HFFc6 (cell line): ENCODE measurements around the gene TMC1. TPM values are rescaled to one million over a fixed set of nuclear protein-coding genes. Genes with fewer than 3 reads are reported as not detected.
A peak's percentile ranks its signal among the peaks of the same experiment; 100 is the strongest.

Experiments
- DNase-seq: peaks from one replicate; pipeline ENCODE4 v3.0.0-alpha.2; 2018
- H3K27ac Mint-ChIP-seq: 2 replicates; pipeline ENCODE4 v1.8.0; 2020; ENCODE audit warnings: mild to moderate bottlenecking, mixed read lengths
- H3K27me3 Mint-ChIP-seq: 2 replicates; pipeline ENCODE4 v1.8.0; 2021; ENCODE audit warnings: mild to moderate bottlenecking, moderate library complexity, mixed read lengths; ENCODE audit not compliant: insufficient read depth
- H3K36me3 Mint-ChIP-seq: 2 replicates; pipeline ENCODE4 v1.8.0; 2021; ENCODE audit warnings: low read depth, mixed read lengths
- H3K4me1 Mint-ChIP-seq: 2 replicates; pipeline ENCODE4 v1.8.0; 2020; ENCODE audit warnings: low read depth, mixed read lengths
- H3K4me3 Mint-ChIP-seq: 2 replicates; pipeline ENCODE4 v1.8.0; 2020; ENCODE audit warnings: mild to moderate bottlenecking, moderate library complexity, mixed read lengths
- H3K9me3 Mint-ChIP-seq: 2 replicates; pipeline ENCODE4 v1.8.0; 2020; ENCODE audit warnings: mild to moderate bottlenecking, mixed read lengths
- CTCF ChIP-seq: fragments of 200-600 bp; sonication (generic); IDR thresholded peaks from 2 replicates; pipeline ENCODE4 v1.5.0; 2021; ENCODE audit warnings: antibody characterized with exemption, mild to moderate bottlenecking
- total RNA-seq, 6 experiments: library from RNA; stranded (reverse); fragmentation: NEBNext Ultra II Directional; extraction: Animal tissue kit (Norgen Biotek cat#: 25700); gene quantifications; 2 replicates in 1 of 6; 3 replicates in 5 of 6; pipeline ENCODE4 v1.2.3, GENCODE V29; 2021

TMC1 gene
- total RNA-seq, 6 experiments from 2014 or later, result 0.09 to 1.1 (median 0.65) TPM

DNA sequence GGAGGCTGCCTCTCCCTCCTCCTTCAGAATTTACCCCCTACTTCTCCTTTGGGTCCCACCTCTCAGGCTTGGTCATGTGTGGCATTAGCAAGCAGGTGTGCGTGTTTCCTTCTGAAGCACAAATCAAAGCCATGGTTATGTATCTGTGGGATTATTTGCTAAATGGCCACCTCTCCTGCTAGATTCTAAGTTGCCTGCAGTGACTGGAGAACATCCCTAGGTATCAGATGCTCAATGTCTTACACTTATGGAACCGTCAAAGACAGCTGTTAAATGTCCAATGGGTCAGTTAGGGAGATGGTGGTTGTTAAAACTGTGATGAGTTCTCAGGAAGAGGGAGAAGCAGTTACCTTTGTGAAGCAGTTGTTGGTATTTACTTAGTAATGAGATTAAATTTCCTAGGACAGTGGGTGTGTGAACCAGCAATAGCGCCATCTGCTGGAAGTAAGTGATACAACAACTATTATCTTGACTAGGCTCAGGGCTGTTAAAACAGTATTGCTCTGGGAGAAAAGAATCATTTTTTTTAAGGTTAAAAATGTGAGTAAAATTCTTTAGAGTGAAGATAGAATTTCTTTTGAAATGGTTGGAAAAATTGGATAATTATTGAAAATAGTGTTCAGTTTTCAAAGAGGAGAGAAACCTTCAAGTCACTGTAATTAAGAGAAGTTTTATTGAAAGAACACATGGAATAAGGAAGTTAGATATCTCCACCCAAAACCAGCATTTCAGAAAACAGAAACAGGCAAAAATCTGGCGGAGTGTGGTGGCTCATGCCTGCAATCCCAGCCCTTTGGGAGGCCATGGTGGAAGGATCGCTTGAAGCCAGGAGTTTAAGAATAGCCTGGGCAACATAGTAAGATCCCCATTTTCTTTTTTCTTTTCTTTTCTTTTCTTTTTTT lies 71.3 kb downstream of the TMC1 start:
- H3K4me1 Mint-ChIP-seq, result peaks cover 40% of the 10 kb centered on the region
- H3K4me3 Mint-ChIP-seq, result no peak overlapping the region
- no peaks in the 10 kb centered on the region for H3K36me3 Mint-ChIP-seq
- no peaks in the 10 kb centered on the region; the same call in 1 of the 2 replicates for H3K27me3 Mint-ChIP-seq
- peak; percentile 51 for DNase-seq
- no peaks in the 10 kb centered on the region for H3K9me3 Mint-ChIP-seq
- TF ChIP-seq CTCF, result peak; percentile 98
- 0 out of 2 replicates have a peak overlapping the region, but pooled peaks have one; percentile 14 for H3K27ac Mint-ChIP-seq

DNA sequence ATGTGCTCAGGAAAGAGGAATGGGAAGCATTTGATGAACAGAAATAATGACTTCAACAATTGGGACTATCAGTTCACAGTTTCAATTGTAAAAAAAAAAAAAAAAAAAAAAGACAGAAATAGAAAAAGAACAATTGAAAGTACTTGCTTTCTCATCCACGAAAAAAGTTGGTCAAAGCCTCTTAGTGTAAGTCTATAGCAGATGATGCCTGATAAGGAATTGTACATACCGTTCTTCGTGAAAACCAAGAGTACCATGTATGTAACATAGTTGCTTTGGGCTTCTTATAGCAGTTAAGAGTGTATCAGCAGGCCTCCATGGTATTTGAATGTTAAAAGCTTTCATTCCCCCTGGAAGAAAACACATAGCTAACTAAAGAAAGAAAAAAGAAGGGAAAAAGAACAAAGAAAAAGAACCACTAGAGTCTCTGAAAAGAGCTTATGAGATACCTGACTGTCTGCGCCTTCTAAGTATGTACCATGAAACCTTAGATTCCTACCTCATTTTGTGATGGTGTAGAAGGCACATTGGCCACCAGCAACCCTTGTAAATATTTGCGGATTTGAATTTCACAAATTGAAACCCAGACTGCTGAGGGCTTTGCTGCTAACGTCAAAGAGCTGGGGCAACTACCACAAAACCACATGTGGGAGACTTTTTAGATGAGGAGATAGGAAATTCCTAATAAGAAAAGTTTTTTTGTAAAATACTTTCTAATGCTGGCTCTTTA lies 75.2 kb downstream of the TMC1 start:
- Mint-ChIP-seq H3K27me3 (no peaks in the 10 kb centered on the region; the same call in 1 of the 2 replicates), H3K4me1 (peaks cover 15% of the 10 kb centered on the region), H3K4me3 (no peak overlapping the region), H3K36me3 (no peaks in the 10 kb centered on the region), H3K9me3 (no peaks in the 10 kb centered on the region), H3K27ac (no peak overlapping the region)
- TF ChIP-seq CTCF, result no peak
- DNase-seq, result no peak

DNA sequence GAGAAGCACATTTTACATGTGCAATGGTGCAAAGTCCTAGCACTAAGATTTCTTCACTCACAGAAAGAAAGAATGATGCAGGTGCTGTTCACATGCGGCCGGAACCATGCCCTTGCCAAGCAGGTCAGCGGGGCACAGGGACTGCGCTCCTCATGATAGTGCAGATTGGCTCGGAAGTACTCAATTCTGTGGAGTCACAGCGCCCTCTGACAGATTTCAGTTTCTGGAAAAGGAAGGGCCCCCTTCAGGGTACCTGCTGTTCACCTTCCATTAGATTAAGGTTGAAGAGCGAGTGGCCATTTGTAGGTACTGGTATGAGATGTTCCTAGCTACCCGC lies 75.7 kb downstream of the TMC1 start:
- Mint-ChIP-seq H3K4me3 (no peak overlapping the region), H3K27ac (no peak overlapping the region), H3K36me3 (no peaks in the 10 kb centered on the region), H3K27me3 (no peaks in the 10 kb centered on the region; the same call in 1 of the 2 replicates), H3K4me1 (peaks cover 14% of the 10 kb centered on the region), H3K9me3 (no peaks in the 10 kb centered on the region)
- no peak for TF ChIP-seq CTCF
- DNase-seq, result no peak

GRCh38 chr9:72597601-72598000 lies 76.2 kb downstream of the TMC1 start:
- H3K36me3 Mint-ChIP-seq, result no peaks in the 10 kb centered on the region
- no peak overlapping the region for H3K27ac Mint-ChIP-seq
- H3K9me3 Mint-ChIP-seq, result no peaks in the 10 kb centered on the region
- no peak for TF ChIP-seq CTCF
- no peak overlapping the region for H3K4me3 Mint-ChIP-seq
- H3K27me3 Mint-ChIP-seq, result no peaks in the 10 kb centered on the region; the same call in 1 of the 2 replicates
- peaks cover 14% of the 10 kb centered on the region for H3K4me1 Mint-ChIP-seq
- DNase-seq, result no peak

- no peaks in the 10 kb centered on the region; the same call in 1 of the 2 replicates for H3K27me3 Mint-ChIP-seq
- no peak overlapping the region for H3K27ac Mint-ChIP-seq
- peaks cover 17% of the 10 kb centered on the region for H3K4me1 Mint-ChIP-seq
- no peak overlapping the region for H3K4me3 Mint-ChIP-seq
- DNase-seq, result no peak
- no peaks in the 10 kb centered on the region for H3K9me3 Mint-ChIP-seq
- no peak for TF ChIP-seq CTCF
- no peaks in the 10 kb centered on the region for H3K36me3 Mint-ChIP-seq
Observed at GRCh38 chr9:72598639-72599038, 77.2 kb downstream of the TMC1 start.
